Activated CD4-positive, alpha-beta T cell treated with anti-CD3 and anti-CD28 coated beads, Interleukin-2, amount 50 U/mL, for 1 hour (primary cell): ENCODE results near the gene EYA3.

ENCODE experiments used
- DNase-seq: peaks from one replicate; pipeline ENCODE4 v3.0.0-alpha.2; 2020

EYA3 gene

DNA sequence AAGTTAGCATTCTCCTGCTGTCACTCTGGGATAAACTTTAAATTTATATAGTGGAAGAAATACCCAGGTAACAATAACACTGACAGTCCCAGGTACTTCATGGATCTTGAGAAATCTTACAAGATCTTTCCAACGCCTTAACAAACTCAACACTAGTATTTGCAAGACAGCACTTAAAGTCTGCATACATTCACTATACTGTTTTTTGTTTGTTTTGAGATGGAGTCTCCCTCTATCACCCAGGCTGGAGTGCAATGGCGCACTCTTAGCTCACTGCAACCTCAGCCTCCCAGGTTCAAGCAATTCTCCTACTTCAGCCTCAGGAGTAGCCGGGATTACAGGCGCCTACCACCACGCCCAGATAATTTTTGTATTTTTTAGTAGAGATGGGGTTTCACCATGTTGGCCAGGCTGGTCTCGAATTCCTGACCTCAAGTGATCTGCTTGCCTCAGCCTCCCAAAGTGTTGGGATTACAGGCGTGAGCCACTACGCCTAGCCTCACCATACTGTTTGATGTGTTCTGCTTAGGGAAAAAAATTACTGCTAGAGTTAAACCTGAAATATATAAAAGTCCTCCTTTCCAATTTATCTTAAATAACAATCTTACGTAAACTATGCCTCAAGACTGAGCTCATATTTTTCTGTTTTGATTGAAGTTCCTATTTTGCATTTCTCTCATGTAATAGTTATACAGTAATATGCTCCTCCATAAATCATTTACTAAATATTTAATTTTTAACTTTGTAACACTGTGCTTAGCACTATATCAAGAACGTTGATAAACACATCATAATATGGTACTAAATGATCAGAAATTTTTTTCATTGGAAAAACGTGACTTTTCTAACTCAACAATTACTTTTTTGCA is 17.5 kb downstream of the EYA3 start:
- no peak for DNase-seq

- no peak for DNase-seq
Observed at GRCh38 chr1:28067523-28068090, 20.8 kb downstream of the EYA3 start.

- no peak for DNase-seq
Observed at GRCh38 chr1:28066393-28067154, 21.8 kb downstream of the EYA3 start.

GRCh38 chr1:28064064-28064463 is 24.3 kb downstream of the EYA3 start:
- DNase-seq = no peak

DNA sequence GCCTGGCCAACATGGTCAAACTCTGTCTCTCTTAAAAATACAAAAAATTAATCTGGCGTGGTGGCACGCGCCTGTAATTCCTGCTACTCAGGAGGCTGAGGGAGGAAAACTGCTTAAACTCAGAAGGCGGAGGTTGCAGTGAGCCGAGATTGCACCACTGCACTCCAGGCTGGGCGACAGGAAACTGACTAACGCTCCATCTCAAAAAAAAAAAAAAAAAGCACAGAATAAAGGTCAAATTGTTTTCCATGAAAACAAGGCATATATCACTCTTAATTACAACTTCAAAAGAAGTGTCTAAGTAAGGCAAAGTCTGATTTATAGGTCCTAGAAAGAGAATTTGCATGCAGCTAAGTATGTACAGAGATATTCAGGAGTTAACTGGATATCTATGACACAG is 25.6 kb downstream of the EYA3 start:
- peak; percentile 6 for DNase-seq

- no peak for DNase-seq
Observed at GRCh38 chr1:28058971-28059878, 29.2 kb downstream of the EYA3 start.

- DNase-seq = no peak
Observed at GRCh38 chr1:28058168-28058567, 30.2 kb downstream of the EYA3 start.

GRCh38 chr1:28056129-28056925 is 32.1 kb downstream of the EYA3 start:
- DNase-seq = peak; percentile 48

- DNase-seq = no peak
Observed at GRCh38 chr1:28050776-28051175, 37.6 kb downstream of the EYA3 start.

DNA sequence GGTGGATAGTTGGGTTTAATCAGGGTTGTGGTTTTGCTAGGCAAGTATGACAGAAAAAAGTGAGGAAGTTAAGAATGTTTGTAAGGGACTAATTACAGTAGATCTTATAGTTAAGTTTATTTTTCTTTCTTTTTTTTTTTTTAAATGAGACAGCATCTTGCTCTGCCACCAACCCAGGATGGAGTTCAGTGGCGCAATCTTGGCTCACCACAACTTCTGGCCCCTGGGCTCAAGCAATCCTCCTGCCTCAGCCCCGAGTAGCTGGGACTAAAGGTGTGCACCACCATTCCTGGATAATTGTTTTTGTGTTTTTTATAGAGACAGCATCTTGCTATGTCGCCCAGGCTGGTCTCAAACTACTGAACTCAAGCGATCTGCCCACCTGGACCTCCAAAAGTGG is 41.7 kb downstream of the EYA3 start:
- no peak for DNase-seq

DNA sequence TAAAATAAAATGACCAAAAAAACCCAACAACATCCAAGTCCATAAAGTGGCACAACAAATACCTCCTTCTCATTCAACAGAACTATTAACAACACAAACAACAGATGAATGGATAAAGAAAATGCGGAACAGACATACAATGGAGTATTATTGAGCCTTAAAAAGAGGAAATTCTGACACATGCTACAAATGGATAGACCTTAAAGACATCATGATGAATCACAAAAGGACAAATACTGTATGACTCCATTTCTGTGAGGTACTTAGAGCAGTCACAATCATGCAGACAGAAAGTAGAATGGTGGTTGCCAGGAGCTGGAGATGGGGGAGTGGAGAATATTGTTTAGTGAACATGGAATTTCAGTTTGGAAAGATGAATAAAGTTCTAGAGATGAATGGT is 42.6 kb downstream of the EYA3 start:
- DNase-seq = no peak

DNA sequence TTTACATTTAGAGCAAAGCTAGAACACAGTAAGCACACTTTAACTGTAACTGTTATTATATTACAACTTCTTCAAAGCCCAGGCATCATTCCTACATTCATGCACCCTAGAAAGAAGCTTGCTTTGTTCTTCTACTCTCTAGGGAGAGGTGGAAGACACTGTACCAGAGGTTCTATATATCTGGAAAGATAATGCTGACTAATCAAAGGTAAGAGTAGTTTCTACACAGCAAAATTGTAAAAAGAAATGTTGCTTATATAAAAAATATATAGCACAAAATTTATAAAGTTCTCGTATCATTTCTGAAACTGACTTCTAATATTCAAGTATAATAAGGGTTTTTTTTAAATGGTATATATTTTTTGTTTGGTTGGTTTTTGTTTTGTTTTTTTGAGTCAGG is 44.0 kb downstream of the EYA3 start:
- DNase-seq = no peak

DNA sequence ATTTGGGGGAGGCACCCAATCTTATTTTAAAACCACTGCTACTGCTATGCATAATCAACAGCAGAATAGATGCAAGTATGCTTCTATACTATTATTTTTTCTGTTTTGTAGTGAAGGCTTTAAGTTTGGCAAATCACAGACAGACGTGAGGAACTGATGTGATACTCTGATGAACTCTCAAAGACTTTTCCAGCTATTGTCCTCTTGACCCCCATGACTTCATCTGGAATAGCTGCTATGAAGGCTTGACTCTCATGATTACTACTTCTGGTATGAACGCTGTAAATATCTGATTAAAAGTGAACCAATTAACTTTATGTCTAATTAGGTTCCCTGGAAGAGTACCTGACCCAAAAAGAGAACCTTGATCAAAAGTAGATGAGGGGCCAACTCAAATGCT is 49.1 kb downstream of the EYA3 start:
- no peak for DNase-seq

DNA sequence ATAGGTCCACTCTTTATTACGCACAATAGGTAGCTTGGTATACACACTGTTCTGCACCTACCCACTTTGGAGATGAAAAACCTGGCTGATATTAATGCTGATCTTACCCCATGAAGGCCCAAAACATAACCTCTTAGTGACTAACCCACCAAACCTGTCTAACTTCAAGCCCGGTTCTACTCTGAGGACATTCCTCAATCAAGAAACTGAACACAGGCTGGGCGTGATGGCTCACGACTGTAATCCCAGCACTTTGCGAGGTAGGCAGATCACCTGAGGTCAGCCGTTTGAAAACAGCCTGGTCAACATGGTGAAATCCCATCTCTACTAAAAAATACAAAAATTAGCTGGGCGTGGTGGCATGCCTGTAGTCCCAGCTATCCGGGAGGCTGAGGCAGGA is 50.5 kb downstream of the EYA3 start:
- no peak for DNase-seq

GRCh38 chr1:28037206-28037605 is 51.2 kb downstream of the EYA3 start:
- DNase-seq = no peak

DNA sequence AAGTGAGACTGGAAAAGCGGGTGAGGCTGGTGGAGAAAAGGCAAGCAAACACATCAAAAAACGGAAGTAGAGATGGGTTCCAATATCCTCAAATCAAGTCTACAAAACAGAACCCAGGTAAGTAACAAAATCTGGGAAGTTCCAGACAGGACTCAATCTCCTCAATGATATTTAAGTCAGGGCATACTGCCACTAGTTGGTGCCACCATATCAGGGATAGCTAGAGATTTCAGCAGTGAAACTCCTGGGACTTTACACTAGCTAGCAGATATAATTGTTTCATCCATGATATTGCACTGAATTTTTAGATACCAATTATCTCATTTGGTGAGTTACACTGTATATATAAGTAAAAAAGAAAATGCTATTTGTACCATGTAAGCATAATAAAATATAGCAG is 52.0 kb downstream of the EYA3 start:
- DNase-seq = no peak

- DNase-seq = no peak
Observed at GRCh38 chr1:28035420-28035819, 53.0 kb downstream of the EYA3 start.

DNA sequence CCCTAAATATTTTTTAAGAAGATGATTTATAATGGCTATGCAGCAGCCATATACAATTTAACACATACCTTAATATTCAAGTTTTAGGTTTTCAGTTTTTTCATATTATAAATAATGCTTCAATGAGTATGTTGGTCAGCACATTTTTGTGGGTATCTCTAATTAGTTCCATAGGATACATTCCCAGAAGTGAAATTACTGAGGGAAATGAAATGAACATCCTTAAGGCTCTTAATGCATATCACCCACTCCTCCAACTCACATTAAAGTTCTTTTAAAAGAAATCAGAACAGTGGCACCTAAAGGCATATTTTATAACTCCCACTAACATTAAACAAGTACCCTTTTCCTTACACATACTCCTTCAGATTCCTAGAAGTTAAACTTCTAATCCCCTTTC is 56.1 kb downstream of the EYA3 start:
- DNase-seq = no peak

- DNase-seq = no peak
Observed at GRCh38 chr1:28031173-28031572, 57.2 kb downstream of the EYA3 start.

DNA sequence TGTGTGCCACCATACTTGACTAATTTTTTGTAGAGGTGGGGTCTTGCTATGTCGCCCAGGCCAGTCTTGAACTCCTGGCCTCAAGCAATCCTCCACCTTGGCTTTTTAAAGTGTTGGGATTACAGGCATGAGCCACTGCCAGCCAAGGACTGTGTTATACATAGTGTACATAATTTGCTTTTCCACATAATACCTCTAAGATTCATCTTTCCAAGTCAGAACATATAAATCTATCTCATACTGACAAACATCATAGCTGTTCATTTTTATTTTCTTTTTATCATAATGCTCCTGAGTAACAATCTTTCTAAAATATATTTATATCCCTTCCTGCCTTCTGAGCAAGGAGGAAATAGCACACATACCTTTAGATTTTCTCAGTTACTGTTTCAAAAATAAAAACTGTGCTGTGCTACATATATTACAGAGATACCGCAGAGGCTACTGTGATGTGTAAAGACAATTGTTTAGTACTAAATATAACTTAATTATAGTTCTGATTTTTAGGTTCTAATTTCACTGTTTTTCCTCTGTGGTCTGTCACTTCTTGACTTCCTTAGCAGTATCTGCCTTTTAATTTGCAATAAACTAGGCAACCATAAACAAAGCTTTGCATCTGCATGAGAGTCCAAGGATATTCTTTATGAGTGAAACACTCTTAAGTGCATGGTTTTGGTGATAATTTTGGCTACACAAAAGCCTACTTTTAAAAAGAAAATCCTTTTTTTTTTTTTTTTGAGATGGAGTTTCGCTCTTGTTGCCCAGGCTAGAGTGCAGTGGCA is 59.3 kb downstream of the EYA3 start:
- DNase-seq = no peak

GRCh38 chr1:28027660-28028059 is 60.8 kb downstream of the EYA3 start:
- no peak for DNase-seq
